Measurements from ENCODE around the gene NDUFA3.
"Not testable (repeated sequence)": the region's sequence is repeated elsewhere in the genome, so short reads cannot be mapped to it uniquely, and the experiment has no call there.

Gene NDUFA3

GRCh38 chr19:54102421-54103169, at the start of gene NDUFA3:
NDUFA3 (plus strand) TSS chr19:54102855; CDS start chr19:54102879, 24 bp downstream.
- DNase-seq = peak; percentile 99

- no peak for DNase-seq
Measured at GRCh38 chr19:54062643-54063042, 40.0 kb upstream of the NDUFA3 start.

GRCh38 chr19:54063350-54064116, 39.1 kb upstream of the NDUFA3 start, which contains the start of gene VSTM1:
VSTM1 (minus strand) TSS chr19:54063897; CDS start chr19:54063777, 120 bp downstream.
- peak; percentile 20 for DNase-seq

- no peak for DNase-seq
Measured at GRCh38 chr19:54069470-54069869, 33.2 kb upstream of the NDUFA3 start.

GRCh38 chr19:54073829-54074228, 28.8 kb upstream of the NDUFA3 start:
- DNase-seq = no peak

- DNase-seq = no peak
Measured at GRCh38 chr19:54074851-54075250, 27.8 kb upstream of the NDUFA3 start.

- no peak for DNase-seq
Measured at GRCh38 chr19:54077334-54077733, 25.3 kb upstream of the NDUFA3 start.

- DNase-seq = no peak
Measured at GRCh38 chr19:54081032-54081431, 21.6 kb upstream of the NDUFA3 start, which contains the start of gene TARM1. TARM1 (minus strand) TSS chr19:54081365; CDS start chr19:54081340, 25 bp downstream.

GRCh38 chr19:54084410-54084809, 18.2 kb upstream of the NDUFA3 start:
- no peak for DNase-seq

- DNase-seq = no peak
Measured at GRCh38 chr19:54094426-54095000, 8.1 kb upstream of the NDUFA3 start.

- DNase-seq = no peak
Measured at GRCh38 chr19:54095136-54095858, 7.4 kb upstream of the NDUFA3 start.

GRCh38 chr19:54095859-54096616, 6.6 kb upstream of the NDUFA3 start:
- peak; percentile 71 for DNase-seq

GRCh38 chr19:54096617-54097106, 6.0 kb upstream of the NDUFA3 start:
- DNase-seq = peak; percentile 52

- no peak for DNase-seq
Measured at GRCh38 chr19:54099190-54099902, 3.3 kb upstream of the NDUFA3 start.

GRCh38 chr19:54099903-54100255, 2.8 kb upstream of the NDUFA3 start:
- not testable (repeated sequence) for DNase-seq

GRCh38 chr19:54100561-54100960, 2.1 kb upstream of the NDUFA3 start, which contains the start of gene OSCAR:
OSCAR (minus strand) TSS chr19:54100803; CDS start chr19:54100792, 11 bp downstream.
- no peak for DNase-seq

- no peak for DNase-seq
Measured at GRCh38 chr19:54104998-54105715, 2.5 kb downstream of the NDUFA3 start.

- no peak for DNase-seq
Measured at GRCh38 chr19:54105796-54106195, 3.1 kb downstream of the NDUFA3 start.

- DNase-seq = no peak
Measured at GRCh38 chr19:54106716-54107115, 4.1 kb downstream of the NDUFA3 start.

- no peak for DNase-seq
Measured at GRCh38 chr19:54107876-54108490, 5.3 kb downstream of the NDUFA3 start.

Measured in RPMI8226 (cell line).